NOMO-1 (cell line): ENCODE results near the gene IFT172.
"Not testable (repeated sequence)": the region's sequence is repeated elsewhere in the genome, so short reads cannot be mapped to it uniquely, and the experiment has no call there.

Source experiments
- DNase-seq, 2 experiments: peaks; one replicate each; lab custom pipeline; 2025; ENCODE audit not compliant: unreplicated experiment in 2 of 2; lab: John Stamatoyannopoulos, UW

IFT172 gene

GRCh38 chr2:27489498-27490397 is at the start of gene IFT172:
IFT172 (minus strand) TSS chr2:27489743; CDS start chr2:27489653, 90 bp downstream.
- peak; percentile 99 for DNase-seq

GRCh38 chr2:27538839-27539450 is 49.4 kb upstream of the IFT172 start:
- not testable (repeated sequence) for DNase-seq

- DNase-seq: no peak
Observed at GRCh38 chr2:27537287-27537686, 47.7 kb upstream of the IFT172 start.

GRCh38 chr2:27531983-27532382 is 42.4 kb upstream of the IFT172 start:
- DNase-seq: no peak

- no peak for DNase-seq
Observed at GRCh38 chr2:27527182-27527581, 37.6 kb upstream of the IFT172 start.

GRCh38 chr2:27522400-27522945 is 32.9 kb upstream of the IFT172 start:
- DNase-seq: no peak

GRCh38 chr2:27520316-27520715 is 30.8 kb upstream of the IFT172 start:
- no peak for DNase-seq

GRCh38 chr2:27518782-27519113 is 29.2 kb upstream of the IFT172 start:
- DNase-seq: no peak

- DNase-seq: no peak
Observed at GRCh38 chr2:27518113-27518781, 28.7 kb upstream of the IFT172 start.

- DNase-seq: no peak
Observed at GRCh38 chr2:27509326-27509725, 19.8 kb upstream of the IFT172 start.

GRCh38 chr2:27507293-27507692 is 17.8 kb upstream of the IFT172 start:
- DNase-seq: no peak

GRCh38 chr2:27506587-27506986 is 17.0 kb upstream of the IFT172 start:
- DNase-seq: no peak

- no peak for DNase-seq
Observed at GRCh38 chr2:27502142-27502541, 12.6 kb upstream of the IFT172 start.

- no peak for DNase-seq
Observed at GRCh38 chr2:27501042-27501441, 11.5 kb upstream of the IFT172 start.

GRCh38 chr2:27498975-27499374 is 9.4 kb upstream of the IFT172 start:
- DNase-seq: no peak

- no peak for DNase-seq
Observed at GRCh38 chr2:27497288-27497627, 7.7 kb upstream of the IFT172 start.

GRCh38 chr2:27496357-27497287 is 7.1 kb upstream of the IFT172 start, which contains the start of gene GCKR:
GCKR (plus strand) TSS chr2:27496839; CDS start chr2:27496905, 66 bp downstream.
- DNase-seq: no peak

GRCh38 chr2:27495840-27496356 is 6.4 kb upstream of the IFT172 start:
- DNase-seq: no peak

- no peak for DNase-seq
Observed at GRCh38 chr2:27494944-27495554, 5.5 kb upstream of the IFT172 start, which contains the start of gene FNDC4. FNDC4 (minus strand) TSS chr2:27495200; CDS start chr2:27494679, 521 bp downstream.
